Subcutaneous abdominal adipose tissue (tissue), 5 donors: ENCODE measurements around the gene SBNO2.

Experiments used
- H3K27ac ChIP-seq: one replicate; pipeline ENCODE4 v1.7.0; 2013; ENCODE audit warnings: low read depth, mild to moderate bottlenecking, inconsistent platforms, low read length, moderate library complexity
- H3K27me3 ChIP-seq, 5 donors: one replicate each; pipeline ENCODE4 v1.7.0; 2013; ENCODE audit warnings: low read length in 5 of 5, inconsistent platforms in 1 of 5; ENCODE audit not compliant: control insufficient read depth in 5 of 5, insufficient read depth in 4 of 5
- H3K36me3 ChIP-seq, 5 donors: one replicate each; pipeline ENCODE4 v1.7.0; 2013; ENCODE audit warnings: low read length in 5 of 5; ENCODE audit not compliant: control insufficient read depth in 5 of 5, insufficient read depth in 5 of 5
- H3K4me1 ChIP-seq, 5 donors: one replicate each; pipeline ENCODE4 v1.7.0; 2013; ENCODE audit warnings: low read length in 5 of 5, mild to moderate bottlenecking in 3 of 5, moderate library complexity in 1 of 5; ENCODE audit not compliant: control insufficient read depth in 5 of 5, insufficient read depth in 5 of 5
- H3K4me3 ChIP-seq, 5 donors: one replicate each; pipeline ENCODE4 v1.7.0; 2013; ENCODE audit warnings: low read length in 5 of 5, low read depth in 1 of 5
- H3K9ac ChIP-seq, 5 donors: one replicate each; pipeline ENCODE4 v1.7.0; 2013; ENCODE audit warnings: low read length in 5 of 5, mild to moderate bottlenecking in 4 of 5, moderate library complexity in 3 of 5
- H3K9me3 ChIP-seq, 5 donors: one replicate each; pipeline ENCODE4 v1.7.0; 2013; ENCODE audit warnings: low read length in 5 of 5; ENCODE audit not compliant: control insufficient read depth in 5 of 5
- donor health status: healthy.
- donor health status: healthy.
- donor health status: healthy.
- donor health status: healthy.
- donor health status: healthy.

SBNO2 gene, protein sequence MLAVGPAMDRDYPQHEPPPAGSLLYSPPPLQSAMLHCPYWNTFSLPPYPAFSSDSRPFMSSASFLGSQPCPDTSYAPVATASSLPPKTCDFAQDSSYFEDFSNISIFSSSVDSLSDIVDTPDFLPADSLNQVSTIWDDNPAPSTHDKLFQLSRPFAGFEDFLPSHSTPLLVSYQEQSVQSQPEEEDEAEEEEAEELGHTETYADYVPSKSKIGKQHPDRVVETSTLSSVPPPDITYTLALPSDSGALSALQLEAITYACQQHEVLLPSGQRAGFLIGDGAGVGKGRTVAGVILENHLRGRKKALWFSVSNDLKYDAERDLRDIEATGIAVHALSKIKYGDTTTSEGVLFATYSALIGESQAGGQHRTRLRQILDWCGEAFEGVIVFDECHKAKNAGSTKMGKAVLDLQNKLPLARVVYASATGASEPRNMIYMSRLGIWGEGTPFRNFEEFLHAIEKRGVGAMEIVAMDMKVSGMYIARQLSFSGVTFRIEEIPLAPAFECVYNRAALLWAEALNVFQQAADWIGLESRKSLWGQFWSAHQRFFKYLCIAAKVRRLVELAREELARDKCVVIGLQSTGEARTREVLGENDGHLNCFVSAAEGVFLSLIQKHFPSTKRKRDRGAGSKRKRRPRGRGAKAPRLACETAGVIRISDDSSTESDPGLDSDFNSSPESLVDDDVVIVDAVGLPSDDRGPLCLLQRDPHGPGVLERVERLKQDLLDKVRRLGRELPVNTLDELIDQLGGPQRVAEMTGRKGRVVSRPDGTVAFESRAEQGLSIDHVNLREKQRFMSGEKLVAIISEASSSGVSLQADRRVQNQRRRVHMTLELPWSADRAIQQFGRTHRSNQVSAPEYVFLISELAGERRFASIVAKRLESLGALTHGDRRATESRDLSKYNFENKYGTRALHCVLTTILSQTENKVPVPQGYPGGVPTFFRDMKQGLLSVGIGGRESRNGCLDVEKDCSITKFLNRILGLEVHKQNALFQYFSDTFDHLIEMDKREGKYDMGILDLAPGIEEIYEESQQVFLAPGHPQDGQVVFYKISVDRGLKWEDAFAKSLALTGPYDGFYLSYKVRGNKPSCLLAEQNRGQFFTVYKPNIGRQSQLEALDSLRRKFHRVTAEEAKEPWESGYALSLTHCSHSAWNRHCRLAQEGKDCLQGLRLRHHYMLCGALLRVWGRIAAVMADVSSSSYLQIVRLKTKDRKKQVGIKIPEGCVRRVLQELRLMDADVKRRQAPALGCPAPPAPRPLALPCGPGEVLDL (N-terminal part only)

DNA sequence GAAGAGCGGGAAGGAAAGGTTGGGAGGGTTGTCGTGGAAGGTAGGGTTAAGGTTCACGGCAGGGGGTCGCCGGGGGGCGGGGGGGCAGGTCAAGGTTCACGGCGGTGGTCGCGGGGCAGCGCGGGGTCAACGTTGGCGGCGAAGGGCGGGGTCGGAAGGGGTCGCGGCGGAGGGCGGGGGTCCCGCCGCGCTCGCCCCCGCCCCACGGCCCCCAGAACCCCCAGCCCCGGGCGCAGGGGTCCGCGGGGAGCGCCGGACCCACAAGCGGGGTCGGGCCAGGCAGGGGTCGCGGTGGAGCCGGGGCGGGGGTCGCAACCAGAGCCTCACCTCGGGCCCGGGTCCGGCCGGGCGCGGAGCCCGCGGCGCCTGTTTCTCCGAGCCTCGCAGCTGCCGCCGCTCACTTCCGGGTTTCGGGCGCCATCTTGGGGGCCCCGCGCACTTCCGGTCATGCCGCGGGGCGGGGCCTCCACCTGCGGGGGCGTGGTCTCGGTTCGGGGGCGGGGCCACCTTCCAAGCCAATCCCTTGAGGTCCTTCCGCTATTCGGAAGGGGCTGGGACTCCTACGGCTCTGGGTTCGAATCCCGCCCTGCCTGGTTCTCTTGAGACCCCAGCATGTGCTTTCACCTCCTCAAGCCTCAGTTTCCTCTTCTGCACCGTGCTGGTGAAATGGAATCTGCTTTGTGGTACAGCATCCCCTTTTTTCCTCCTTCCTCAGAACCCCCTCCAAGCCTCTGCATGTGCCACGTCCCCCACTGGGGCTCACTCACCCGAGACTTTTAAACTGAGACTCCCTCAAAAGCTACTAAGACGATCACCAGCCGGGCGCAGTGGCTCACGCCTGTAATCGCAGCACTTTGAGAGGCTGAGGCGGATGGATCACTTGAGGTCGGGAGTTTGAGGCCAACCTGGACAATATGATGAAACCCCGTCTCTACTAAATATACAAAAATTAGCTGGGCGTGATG, at the start of gene SBNO2:
TSS of gene SBNO2 (minus strand) at position 424 of the 965 bp plus-strand sequence. CDS start 19,992 bp downstream, outside the sequence.
- peaks cover 0 to 6% (median 0%) of the 10 kb centered on the region in 5 donors for H3K36me3 ChIP-seq
- peaks cover 6 to 62% (median 47%) of the 10 kb centered on the region in 5 donors for H3K4me1 ChIP-seq
- H3K27ac ChIP-seq: peak within 1 kb of the TSS; percentile 97

DNA sequence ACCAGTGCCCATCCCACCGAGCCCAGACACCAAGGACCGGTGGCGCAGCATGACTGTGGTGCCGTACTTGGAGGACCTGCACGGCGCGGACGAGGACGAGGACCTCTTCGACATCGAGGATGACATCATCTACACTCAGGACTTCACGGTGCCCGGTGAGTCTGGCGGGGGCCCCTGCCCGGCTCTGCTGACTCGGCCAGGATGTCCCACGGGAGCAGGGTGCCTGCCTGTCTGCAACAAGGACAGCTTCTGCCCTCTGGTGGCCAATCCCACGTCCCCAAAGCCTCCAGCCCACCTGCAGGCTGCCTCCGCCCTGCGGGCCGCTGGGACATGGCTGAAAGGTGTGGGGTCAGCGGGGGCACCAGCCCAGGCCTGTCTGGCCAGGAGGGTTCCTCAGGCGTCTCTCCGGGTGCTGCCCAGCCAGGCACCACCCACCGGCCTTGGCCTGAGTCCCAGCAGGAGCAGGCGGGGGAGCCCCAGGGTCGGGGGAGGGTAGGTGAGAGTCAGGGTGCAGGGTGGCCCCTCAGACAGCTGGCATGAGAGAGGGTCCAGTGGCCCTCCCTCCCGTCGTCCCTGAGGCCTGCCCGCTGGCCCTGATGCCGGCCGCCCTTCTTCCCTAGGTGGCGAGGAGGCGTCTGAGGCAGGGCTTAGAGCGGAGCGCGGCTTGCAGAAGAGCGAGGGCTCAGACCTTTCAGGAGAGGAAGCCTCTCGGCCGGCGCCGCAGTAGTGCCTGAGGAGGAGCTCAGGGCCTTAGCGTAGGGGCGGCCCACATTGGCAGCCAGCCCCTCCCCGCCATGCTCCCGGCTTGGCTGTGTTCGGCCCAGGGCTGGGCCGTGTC, 49.2 kb upstream of the SBNO2 start:
- Histone ChIP-seq H3K9me3 (no peaks in the 10 kb centered on the region), H3K36me3 (peaks cover 0 to 76% (median 61%) of the 10 kb centered on the region in 5 donors), H3K27ac (no peak overlapping the region), H3K27me3 (no peaks in the 10 kb centered on the region), H3K4me3 (no peak overlapping the region), H3K9ac (peak overlapping the region in 1 of 5 donors; percentile 10), H3K4me1 (peaks cover 0 to 23% (median 12%) of the 10 kb centered on the region in 5 donors)

More for the DNA sequence above, at the start of gene SBNO2:
- peak within 1 kb of the TSS in 4 of 5 donors; percentile 86 to 95 (median 92) for H3K9ac ChIP-seq
- H3K4me3 ChIP-seq: peak within 1 kb of the TSS; percentile 72 to 85 (median 74)
- H3K27me3 ChIP-seq: no peaks in the 10 kb centered on the region
- no peaks in the 10 kb centered on the region for H3K9me3 ChIP-seq

DNA sequence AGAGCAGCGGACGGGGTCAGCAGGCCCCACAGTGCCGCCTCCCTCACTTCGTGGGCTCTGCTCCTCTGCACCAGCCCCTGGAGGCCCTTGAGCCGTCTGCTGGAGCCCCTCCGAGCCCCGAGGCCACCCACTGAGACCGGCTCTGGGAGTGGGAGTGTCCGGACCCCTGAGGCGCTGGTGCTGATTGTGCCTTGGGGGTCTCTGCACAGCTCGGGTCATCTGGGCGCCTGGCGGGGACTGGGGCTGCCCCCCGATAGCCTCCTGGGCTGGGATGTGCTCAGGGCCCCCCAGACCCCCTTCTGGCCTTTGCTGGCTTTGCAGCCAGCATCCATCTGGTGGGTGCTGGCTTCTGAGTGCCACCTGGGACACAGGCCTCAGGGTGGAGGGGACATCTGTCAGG, 48.3 kb upstream of the SBNO2 start:
- peaks cover 0 to 72% (median 56%) of the 10 kb centered on the region in 5 donors for H3K36me3 ChIP-seq
- H3K27me3 ChIP-seq: no peaks in the 10 kb centered on the region
- H3K27ac ChIP-seq: no peak overlapping the region
- H3K9ac ChIP-seq: peak overlapping the region in 1 of 5 donors; percentile 10
- H3K9me3 ChIP-seq: no peaks in the 10 kb centered on the region
- peaks cover 0 to 31% (median 17%) of the 10 kb centered on the region in 5 donors for H3K4me1 ChIP-seq
- no peak overlapping the region for H3K4me3 ChIP-seq

DNA sequence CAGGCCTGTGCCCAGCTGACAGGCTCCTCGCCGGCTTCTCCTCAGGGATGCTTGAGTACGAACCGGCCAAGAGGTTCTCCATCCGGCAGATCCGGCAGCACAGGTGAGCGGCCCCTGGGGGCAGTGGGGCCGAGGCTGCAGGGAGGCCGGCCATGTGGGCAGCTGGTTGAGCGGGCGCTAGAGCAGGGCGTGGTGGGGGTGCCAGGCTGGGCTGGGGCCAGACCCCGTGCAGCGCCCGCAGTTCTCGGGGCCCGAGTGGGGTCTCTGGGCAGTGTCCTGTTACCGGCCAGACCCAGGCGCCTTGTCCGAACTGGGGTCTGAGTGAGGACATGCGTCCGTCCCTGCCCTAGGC, 47.8 kb upstream of the SBNO2 start:
- Histone ChIP-seq H3K9ac (no peak overlapping the region), H3K27ac (no peak overlapping the region), H3K4me3 (no peak overlapping the region), H3K4me1 (peaks cover 0 to 36% (median 17%) of the 10 kb centered on the region in 5 donors), H3K9me3 (no peaks in the 10 kb centered on the region), H3K36me3 (peaks cover 0 to 67% (median 51%) of the 10 kb centered on the region in 5 donors), H3K27me3 (no peaks in the 10 kb centered on the region)

DNA sequence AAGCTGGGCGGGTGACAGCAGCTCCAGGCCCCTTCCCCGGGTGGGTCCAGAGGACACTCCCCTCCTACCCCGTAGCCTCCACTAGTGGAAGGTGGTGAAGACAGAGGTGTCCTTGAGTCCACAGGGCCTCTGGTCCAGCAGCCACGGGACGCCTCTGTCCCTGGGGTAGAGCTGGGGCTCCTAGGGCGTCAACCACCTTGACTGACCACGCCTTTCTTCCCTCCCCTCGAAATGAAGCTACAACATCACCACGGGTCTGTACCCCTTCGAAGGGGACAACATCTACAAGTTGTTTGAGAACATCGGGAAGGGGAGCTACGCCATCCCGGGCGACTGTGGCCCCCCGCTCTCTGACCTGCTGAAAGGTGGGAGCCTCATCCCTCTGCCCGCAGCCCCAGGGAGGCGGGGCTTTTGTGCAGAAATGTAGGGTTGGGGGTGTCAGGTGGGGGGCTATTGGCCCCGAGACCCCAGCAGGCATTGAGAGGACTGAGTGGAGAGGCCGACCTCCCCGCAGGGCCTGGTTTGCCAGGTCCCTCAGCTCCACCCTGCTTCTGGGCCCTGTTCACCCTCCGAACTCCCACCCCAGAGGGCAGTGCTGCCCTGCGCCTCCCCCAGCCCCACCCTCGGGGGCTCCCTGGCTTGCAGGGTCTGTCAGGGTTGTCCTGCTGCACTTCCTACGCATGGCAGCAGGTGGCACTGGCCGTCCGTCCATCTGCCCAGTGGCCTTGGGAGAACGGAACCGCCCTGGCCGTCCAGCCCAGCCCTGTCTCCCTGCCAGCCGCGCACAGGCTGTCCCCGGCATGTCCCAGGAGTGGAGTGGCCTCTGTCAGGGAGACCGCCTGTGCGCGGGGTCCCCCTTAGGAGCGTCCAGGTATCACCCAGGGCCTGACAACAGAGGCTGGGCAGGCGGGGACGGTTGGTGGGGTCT, 47.2 kb upstream of the SBNO2 start:
- H3K4me3 ChIP-seq: no peak overlapping the region
- no peaks in the 10 kb centered on the region for H3K9me3 ChIP-seq
- H3K27ac ChIP-seq: no peak overlapping the region
- H3K4me1 ChIP-seq: peaks cover 0 to 42% (median 17%) of the 10 kb centered on the region in 5 donors
- no peak overlapping the region for H3K9ac ChIP-seq
- H3K36me3 ChIP-seq: peaks cover 0 to 64% (median 45%) of the 10 kb centered on the region in 5 donors
- no peaks in the 10 kb centered on the region for H3K27me3 ChIP-seq

DNA sequence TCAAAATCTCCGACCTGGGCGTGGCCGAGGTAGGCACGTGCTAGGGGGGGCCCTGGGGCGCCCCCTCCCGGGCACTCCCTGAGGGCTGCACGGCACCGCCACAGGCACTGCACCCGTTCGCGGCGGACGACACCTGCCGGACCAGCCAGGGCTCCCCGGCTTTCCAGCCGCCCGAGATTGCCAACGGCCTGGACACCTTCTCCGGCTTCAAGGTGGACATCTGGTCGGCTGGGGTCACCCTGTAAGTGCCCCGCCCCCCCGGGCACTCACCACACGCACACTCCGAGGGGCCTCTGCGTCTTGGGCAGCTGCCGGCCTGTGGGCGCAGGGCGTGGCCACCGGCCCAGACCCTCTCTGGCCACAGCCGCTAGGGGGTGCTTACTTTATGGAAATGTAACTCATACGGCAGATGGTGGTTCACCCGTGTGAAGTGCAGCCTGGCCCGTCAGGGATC, 46.4 kb upstream of the SBNO2 start:
- Histone ChIP-seq H3K4me1 (peaks cover under 1 to 48% (median 19%) of the 10 kb centered on the region in 5 donors), H3K4me3 (no peak overlapping the region), H3K27ac (no peak overlapping the region), H3K27me3 (no peaks in the 10 kb centered on the region), H3K9ac (no peak overlapping the region), H3K9me3 (no peaks in the 10 kb centered on the region), H3K36me3 (peaks cover 0 to 57% (median 39%) of the 10 kb centered on the region in 5 donors)

DNA sequence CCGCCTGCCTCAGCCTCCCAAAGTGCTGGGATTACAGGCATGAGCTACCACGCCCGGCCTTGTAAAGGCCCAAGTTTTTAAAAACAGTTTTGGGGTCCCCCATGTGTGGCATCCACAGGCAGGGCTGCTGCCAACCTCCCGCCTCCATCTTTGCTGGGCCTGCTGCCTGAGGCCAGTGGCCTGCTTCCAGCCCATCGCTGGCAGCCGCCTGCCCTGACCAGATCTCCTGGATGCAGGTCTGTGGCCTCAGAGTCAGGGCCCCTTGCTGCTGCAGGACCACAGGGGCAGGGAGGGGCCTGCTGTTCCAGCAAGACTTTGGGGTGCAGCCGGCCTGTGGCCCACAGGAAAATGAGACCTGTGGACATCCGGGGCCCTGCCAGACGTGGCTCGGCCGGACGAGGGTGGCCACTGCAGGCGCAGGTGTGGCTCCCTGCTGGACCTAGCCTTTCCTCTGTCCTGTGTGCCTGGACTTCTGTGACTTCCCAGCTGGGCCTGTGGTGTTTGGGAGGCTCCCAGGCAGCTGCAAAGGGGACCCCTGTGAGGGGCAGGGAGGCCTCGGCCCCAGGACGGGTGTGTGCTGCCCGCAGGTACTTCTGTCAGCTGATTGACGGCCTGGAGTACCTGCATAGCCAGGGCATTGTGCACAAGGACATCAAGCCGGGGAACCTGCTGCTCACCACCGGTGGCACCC, 45.9 kb upstream of the SBNO2 start:
- Histone ChIP-seq H3K27me3 (no peaks in the 10 kb centered on the region), H3K27ac (no peak overlapping the region), H3K36me3 (peaks cover 0 to 53% (median 38%) of the 10 kb centered on the region in 5 donors)

More for the DNA sequence above, 45.9 kb upstream of the SBNO2 start:
- Histone ChIP-seq H3K9me3 (no peaks in the 10 kb centered on the region), H3K4me1 (peaks cover 2 to 54% (median 24%) of the 10 kb centered on the region in 5 donors), H3K9ac (no peak overlapping the region), H3K4me3 (no peak overlapping the region)
